ENCODE measurements around the gene SLC2A3.

- TF ChIP-seq CTCF (IDR thresholded peaks at IDR 0.05; ENCODE audit: borderline replicate concordance, extremely low read depth, low read length, poor library complexity, severe bottlenecking) (no peak), EZH2 (IDR thresholded peaks at IDR 0.05; ENCODE audit: borderline replicate concordance, low read depth, low read length, severe bottlenecking) (no peak)
Observed at GRCh38 chr12:7935590-7936581, at the start of gene SLC2A3.

Data from DND-41 (cell line).